ENCODE data around the gene PSMA7.

PSMA7 gene

DNA sequence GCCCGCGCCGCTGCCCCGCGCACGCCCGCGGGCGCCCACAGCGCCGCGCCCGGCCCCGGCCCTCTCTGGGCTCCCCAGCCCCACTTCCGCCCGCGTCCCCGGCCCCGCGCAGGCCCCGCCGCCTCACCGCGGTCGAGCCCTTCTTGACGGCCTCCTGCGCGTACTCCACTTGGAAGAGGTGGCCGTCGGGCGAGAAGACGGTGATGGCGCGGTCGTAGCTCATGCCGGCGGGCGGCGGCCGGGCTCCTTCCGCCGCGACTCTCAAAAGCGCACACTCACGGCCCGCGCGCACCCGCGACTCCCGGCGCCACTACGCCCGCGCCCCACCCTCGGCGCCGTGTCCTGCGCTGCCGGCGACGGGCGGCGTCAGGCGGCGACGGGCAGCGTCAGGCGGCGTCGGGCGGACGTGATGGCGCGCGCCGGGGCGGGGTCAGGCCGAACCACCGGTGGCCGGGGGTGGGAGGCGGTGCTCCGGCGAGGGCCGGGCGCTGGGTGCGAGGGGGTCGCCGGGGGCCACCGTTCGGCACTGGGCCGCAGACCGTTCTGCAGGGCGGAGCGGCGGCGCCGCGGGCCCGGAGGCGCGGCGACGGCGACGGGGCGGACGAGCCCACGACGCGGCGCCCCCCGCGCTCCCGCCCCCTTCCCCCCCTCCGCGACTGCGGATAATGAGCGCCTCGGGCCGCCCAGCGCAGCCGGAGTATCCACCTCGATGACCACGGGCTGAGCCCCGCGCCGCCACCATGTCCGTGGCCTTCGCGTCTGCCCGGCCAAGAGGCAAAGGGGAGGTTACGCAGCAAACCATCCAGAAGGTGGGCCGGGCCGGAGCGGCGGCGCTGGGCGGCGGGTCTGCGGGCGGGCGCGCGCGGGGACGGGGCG is at the start of gene PSMA7, which contains the start of gene SS18L1:
Gene PSMA7, minus strand, starts transcription at position 314 of the 876 bp plus-strand sequence. Its CDS starts 91 bp downstream, at position 223.
Gene SS18L1, plus strand, starts transcription at position 689 of the 876 bp plus-strand sequence. Its CDS starts 52 bp downstream, at position 741.
- Histone ChIP-seq H3K36me3 (ENCODE audit: control insufficient read depth in 2 of 2, insufficient read depth in 2 of 2, low read length in 2 of 2) (peaks cover 16 to 19% of the 10 kb centered on the region in 2 donors), H3K9me3 (ENCODE audit: control insufficient read depth in 2 of 2, low read length in 2 of 2) (no peaks in the 10 kb centered on the region), H3K4me3 (ENCODE audit: low read length in 2 of 2) (peak within 1 kb of the TSS; percentile 74 to 80), H3K9ac (ENCODE audit: low read length in 2 of 2) (peak within 1 kb of the TSS; percentile 63 to 76), H3K27ac (ENCODE audit: low read length) (peak within 1 kb of the TSS; percentile 80), H3K4me1 (ENCODE audit: control insufficient read depth, insufficient read depth, low read length) (peaks cover 43% of the 10 kb centered on the region), H3K27me3 (ENCODE audit: control insufficient read depth in 1 of 2, insufficient read depth in 2 of 2, low read length in 2 of 2) (no peaks in the 10 kb centered on the region)

DNA sequence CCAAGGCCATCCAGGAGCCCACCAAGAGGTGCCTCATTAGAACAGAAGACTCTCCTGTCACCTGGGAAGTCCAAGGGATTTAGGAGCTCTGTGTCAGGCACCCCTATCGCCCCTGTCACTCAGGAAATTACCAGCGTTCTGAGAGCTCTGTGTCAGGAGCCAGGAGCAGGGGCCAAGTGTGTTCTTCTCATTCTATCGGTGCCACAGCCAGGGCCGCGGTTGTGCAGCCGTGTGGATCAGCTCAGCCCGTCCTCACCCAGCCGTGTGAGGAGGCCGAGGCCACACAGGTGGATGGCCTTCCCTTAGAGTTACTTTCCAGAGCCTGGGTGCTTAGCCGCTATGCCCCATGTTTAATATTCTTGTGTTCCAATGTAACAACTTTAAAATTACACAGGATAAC is 49.4 kb upstream of the PSMA7 start:
- H3K4me1 ChIP-seq (ENCODE audit: control insufficient read depth, insufficient read depth, low read length): no peaks in the 10 kb centered on the region
- no peak overlapping the region for H3K9ac ChIP-seq (ENCODE audit: low read length in 2 of 2)
- peaks cover 10 to 16% of the 10 kb centered on the region in 2 donors for H3K36me3 ChIP-seq (ENCODE audit: control insufficient read depth in 2 of 2, insufficient read depth in 2 of 2, low read length in 2 of 2)
- H3K9me3 ChIP-seq (ENCODE audit: control insufficient read depth in 2 of 2, low read length in 2 of 2): no peaks in the 10 kb centered on the region
- no peak overlapping the region for H3K4me3 ChIP-seq (ENCODE audit: low read length in 2 of 2)
- H3K27ac ChIP-seq (ENCODE audit: low read length): no peak overlapping the region
- H3K27me3 ChIP-seq (ENCODE audit: control insufficient read depth in 1 of 2, insufficient read depth in 2 of 2, low read length in 2 of 2): no peaks in the 10 kb centered on the region

DNA sequence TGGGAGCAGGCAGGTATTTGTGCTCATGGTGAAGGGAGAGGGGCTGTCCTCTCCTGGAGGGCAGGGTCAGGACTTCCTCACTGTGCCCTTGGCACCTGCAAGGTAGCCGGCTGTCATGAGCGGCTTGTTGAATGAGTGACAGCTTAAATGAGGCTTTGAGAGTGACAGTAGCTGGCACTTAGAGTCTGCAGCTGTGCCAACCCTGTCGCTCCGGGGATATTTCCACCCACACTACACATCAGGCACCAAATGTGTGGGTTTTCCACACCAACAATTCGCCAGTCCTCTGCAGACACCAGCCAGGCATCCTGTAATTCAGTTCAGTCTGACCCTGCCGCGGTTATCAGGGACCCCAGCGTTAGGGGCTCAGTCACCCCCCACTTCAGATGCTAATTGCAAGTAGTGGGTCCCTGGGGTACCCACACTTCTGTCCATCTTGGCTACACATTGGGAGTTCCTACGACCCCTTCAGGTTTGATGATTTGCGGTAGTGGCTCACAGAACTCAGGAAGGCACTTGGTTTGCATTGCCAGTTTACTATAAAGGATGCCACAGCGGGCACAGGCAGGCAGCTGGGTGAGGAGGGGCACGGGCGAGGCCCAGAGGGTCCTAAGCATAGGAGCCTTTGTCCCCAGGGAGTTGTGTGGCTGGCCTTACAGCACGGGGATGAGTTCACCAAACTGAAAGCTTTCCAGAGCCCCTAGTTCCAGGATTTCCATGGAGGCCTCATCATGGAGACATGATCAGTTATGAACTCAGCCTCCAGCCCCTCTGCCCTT is 48.8 kb upstream of the PSMA7 start:
- H3K9me3 ChIP-seq (ENCODE audit: control insufficient read depth in 2 of 2, low read length in 2 of 2): no peaks in the 10 kb centered on the region
- no peaks in the 10 kb centered on the region for H3K4me1 ChIP-seq (ENCODE audit: control insufficient read depth, insufficient read depth, low read length)
- no peak overlapping the region for H3K27ac ChIP-seq (ENCODE audit: low read length)
- H3K36me3 ChIP-seq (ENCODE audit: control insufficient read depth in 2 of 2, insufficient read depth in 2 of 2, low read length in 2 of 2): peaks cover 7 to 12% of the 10 kb centered on the region in 2 donors
- no peaks in the 10 kb centered on the region for H3K27me3 ChIP-seq (ENCODE audit: control insufficient read depth in 1 of 2, insufficient read depth in 2 of 2, low read length in 2 of 2)
- H3K4me3 ChIP-seq (ENCODE audit: low read length in 2 of 2): no peak overlapping the region
- H3K9ac ChIP-seq (ENCODE audit: low read length in 2 of 2): no peak overlapping the region

DNA sequence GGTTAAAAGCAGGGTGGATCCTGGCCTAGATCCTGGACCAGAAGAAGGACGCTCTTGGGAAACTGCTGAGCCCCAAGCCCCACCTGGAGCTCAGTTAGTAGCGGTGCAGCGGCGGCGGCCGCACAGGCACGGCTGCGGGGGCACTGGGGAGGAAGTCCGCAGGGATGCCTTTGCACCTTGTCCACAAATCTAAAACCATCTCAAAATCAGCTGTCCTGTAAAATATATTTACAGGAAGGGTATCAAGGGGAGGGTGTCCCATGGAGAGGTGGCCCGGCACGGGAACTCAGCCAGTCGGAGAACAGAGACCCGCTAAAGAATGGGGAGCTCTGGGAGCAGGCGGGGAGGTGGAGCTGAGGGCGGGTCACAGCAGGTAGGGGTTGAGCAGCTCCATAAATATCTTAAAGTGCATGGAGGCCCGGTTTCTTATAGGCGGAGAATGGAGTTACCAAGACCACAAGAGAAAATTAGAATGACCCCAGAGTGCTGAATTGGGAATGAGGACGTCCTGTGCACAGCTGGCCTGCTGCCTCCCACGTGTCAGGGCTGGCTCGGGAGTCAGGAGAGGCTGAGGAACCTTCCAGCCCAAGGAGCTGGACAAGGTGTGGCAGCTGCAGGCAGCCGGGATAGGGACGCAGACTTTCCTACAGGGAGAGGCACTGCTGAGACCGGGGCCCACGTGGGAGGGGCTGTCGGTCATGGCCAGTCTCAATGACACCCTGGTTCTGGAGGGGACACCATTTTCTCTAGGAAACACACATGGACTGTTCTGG is 47.6 kb upstream of the PSMA7 start:
- Histone ChIP-seq H3K36me3 (ENCODE audit: control insufficient read depth in 2 of 2, insufficient read depth in 2 of 2, low read length in 2 of 2) (peaks cover 7 to 12% of the 10 kb centered on the region in 2 donors), H3K9me3 (ENCODE audit: control insufficient read depth in 2 of 2, low read length in 2 of 2) (no peaks in the 10 kb centered on the region), H3K4me3 (ENCODE audit: low read length in 2 of 2) (no peak overlapping the region), H3K9ac (ENCODE audit: low read length in 2 of 2) (no peak overlapping the region), H3K27me3 (ENCODE audit: control insufficient read depth in 1 of 2, insufficient read depth in 2 of 2, low read length in 2 of 2) (no peaks in the 10 kb centered on the region), H3K27ac (ENCODE audit: low read length) (no peak overlapping the region), H3K4me1 (ENCODE audit: control insufficient read depth, insufficient read depth, low read length) (no peaks in the 10 kb centered on the region)

DNA sequence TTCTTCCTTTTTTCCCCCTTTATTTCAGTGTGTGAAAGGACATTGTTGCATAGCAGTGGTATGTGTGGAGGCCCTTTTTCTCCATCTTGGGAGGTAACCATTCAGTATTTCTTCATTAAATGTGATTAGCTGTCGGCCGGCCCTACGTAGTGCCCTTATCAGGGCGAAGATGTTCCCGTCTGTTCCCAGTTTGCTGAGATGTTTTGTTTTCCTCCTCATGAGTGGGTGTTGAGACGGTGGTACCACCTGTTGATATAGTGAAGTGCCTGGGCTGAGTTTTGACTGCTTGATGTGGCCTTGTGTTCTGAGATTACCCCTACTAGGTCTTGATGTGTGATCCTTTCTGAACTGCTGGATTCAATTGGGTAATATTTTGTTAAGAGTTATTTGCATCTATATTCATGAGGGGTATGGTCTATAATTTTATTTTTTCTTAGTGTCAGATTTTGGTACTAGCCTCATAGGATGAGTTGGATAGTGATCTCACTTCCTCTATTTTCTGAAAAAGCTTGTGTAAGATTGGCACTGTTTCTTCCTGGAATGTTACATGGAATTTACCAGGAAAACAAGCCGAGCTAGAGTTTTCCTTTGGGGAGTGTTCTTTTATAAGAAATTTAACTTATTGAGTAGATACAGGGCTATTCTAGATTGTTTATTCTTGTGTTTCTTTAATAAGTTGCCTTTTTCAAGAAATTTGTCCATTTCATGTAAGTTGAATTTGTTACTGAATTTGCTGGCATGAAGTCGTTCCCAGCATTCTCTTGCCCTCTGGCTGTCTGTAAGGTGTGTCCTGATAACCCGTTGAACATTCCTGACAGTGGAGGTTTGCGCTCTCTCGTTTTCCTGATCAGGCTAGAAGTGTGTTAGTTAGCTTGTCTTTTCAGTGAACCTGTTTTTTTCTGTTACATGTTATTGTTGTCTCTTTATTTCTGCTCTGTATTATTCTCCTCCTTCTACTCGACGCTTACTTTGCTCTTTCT is 44.0 kb upstream of the PSMA7 start:
- H3K9ac ChIP-seq (ENCODE audit: low read length in 2 of 2): no peak overlapping the region
- peaks cover 13% of the 10 kb centered on the region for H3K4me1 ChIP-seq (ENCODE audit: control insufficient read depth, insufficient read depth, low read length)
- H3K27me3 ChIP-seq (ENCODE audit: control insufficient read depth in 1 of 2, insufficient read depth in 2 of 2, low read length in 2 of 2): no peaks in the 10 kb centered on the region
- H3K9me3 ChIP-seq (ENCODE audit: control insufficient read depth in 2 of 2, low read length in 2 of 2): no peaks in the 10 kb centered on the region
- no peak overlapping the region for H3K4me3 ChIP-seq (ENCODE audit: low read length in 2 of 2)
- no peak overlapping the region for H3K27ac ChIP-seq (ENCODE audit: low read length)
- H3K36me3 ChIP-seq (ENCODE audit: control insufficient read depth in 2 of 2, insufficient read depth in 2 of 2, low read length in 2 of 2): no peaks in the 10 kb centered on the region

DNA sequence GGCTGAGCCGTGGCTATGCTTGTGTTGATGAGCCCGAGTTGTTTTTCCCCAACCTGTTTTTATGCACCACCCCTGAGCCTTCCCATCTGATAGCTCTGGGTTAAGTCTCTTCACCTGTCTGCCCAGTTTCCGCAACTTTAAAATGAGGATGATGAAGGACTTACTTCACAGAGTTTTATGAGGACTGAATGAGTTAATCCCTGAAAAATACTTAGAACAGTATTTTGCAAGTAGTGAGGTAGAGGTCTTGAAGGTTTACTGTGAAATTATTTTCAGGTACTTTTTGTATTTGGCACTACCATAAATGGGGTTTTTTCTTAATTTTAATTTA is 42.9 kb upstream of the PSMA7 start:
- Histone ChIP-seq H3K4me1 (ENCODE audit: control insufficient read depth, insufficient read depth, low read length) (peaks cover 13% of the 10 kb centered on the region), H3K9ac (ENCODE audit: low read length in 2 of 2) (no peak overlapping the region)

DNA sequence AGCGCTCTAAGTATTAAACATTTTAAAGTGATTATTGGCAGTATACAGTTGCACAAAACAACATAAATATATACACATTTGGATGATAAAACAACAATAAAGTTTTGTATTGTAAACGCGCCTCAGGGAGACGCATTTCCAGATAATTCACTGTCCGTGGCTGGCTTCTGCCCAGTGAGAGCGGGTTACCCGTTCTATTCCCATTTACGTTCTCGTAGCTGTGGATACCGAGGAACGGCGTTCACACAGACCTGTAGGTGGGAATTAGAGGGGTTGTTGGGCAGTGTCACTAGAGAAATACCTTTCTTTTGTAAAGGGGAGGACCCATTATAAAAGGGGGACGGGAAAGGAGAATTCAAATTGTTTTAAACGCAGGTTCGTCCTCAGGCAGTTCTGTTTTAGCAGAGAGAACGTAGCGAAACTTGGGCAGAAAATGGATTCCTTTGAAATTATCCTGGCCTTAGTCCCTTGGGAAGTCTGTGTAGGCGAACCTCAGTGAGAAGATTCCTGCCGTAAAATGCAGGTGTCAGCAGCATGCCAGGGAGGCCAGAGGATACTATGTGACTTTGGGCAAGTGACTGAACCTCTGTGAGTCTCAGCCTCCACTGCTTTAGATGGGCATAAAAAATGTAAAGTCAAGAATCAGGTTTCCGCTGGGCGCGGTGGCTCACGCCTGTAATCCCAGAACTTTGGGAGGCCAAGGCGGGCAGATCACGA is 40.4 kb upstream of the PSMA7 start:
- Histone ChIP-seq H3K27ac (ENCODE audit: low read length) (peak overlapping the region; percentile 88), H3K9ac (ENCODE audit: low read length in 2 of 2) (peak overlapping the region; percentile 94 to 99), H3K36me3 (ENCODE audit: control insufficient read depth in 2 of 2, insufficient read depth in 2 of 2, low read length in 2 of 2) (no peaks in the 10 kb centered on the region), H3K27me3 (ENCODE audit: control insufficient read depth in 1 of 2, insufficient read depth in 2 of 2, low read length in 2 of 2) (no peaks in the 10 kb centered on the region), H3K9me3 (ENCODE audit: control insufficient read depth in 2 of 2, low read length in 2 of 2) (no peaks in the 10 kb centered on the region), H3K4me1 (ENCODE audit: control insufficient read depth, insufficient read depth, low read length) (peaks cover 13% of the 10 kb centered on the region), H3K4me3 (ENCODE audit: low read length in 2 of 2) (peak overlapping the region; percentile 96)

More for the DNA sequence above, 42.9 kb upstream of the PSMA7 start:
- Histone ChIP-seq H3K9me3 (ENCODE audit: control insufficient read depth in 2 of 2, low read length in 2 of 2) (no peaks in the 10 kb centered on the region), H3K36me3 (ENCODE audit: control insufficient read depth in 2 of 2, insufficient read depth in 2 of 2, low read length in 2 of 2) (no peaks in the 10 kb centered on the region), H3K27me3 (ENCODE audit: control insufficient read depth in 1 of 2, insufficient read depth in 2 of 2, low read length in 2 of 2) (no peaks in the 10 kb centered on the region), H3K4me3 (ENCODE audit: low read length in 2 of 2) (no peak overlapping the region), H3K27ac (ENCODE audit: low read length) (no peak overlapping the region)

DNA sequence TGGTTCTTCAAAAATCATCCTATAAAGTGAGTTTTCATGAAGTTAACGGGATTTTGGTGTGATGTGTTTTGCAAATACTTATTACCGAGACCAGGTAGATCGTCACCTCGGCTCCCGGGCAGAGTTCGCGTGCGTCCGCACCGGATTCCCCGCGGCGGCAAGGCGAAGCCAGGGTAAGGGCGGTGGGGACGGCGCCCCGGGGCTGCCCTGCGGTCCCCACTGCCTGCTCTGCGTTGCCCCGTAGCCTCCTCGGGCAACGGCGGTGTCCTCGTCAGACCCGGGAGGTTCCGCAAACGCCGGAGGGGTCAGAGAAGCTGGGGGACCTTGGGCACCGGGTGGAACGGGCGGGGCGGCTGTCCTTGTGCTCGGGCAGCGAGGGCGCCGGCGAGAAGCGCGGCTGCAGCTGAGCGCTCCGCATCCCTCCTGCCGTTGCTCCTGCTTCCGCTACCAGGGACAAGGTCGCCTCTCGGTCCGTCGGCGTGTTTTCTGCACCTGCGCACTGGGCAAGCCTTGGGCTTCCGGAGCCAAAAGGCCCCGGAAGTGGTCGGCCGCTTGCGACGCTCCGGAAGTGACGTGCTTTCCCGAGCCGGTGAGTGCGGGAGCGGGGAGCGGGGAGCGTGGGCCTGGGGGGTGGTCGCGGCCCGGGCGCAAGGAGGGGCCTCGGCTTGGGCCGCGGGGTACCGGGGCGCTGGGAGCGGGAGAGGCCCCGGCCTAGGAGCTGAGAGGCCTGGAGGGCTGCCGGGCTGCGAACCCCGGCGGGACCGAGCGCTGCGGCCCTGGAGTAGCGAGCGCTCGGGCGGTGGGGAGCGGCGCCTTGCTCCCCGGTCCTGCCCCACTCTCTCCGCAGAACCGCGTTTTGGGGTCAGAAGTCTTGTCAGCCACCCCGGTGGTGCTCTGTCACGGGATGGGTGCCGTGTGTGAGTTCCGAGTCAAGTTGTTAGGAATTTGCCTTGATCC is 39.6 kb upstream of the PSMA7 start, which contains the start of gene MTG2:
Gene MTG2, plus strand, starts transcription at position 560 of the 957 bp plus-strand sequence. CDS start 10,393 bp downstream, outside the sequence.
- H3K36me3 ChIP-seq (ENCODE audit: control insufficient read depth in 2 of 2, insufficient read depth in 2 of 2, low read length in 2 of 2): no peaks in the 10 kb centered on the region
- H3K9ac ChIP-seq (ENCODE audit: low read length in 2 of 2): peak within 1 kb of the TSS; percentile 94 to 99
- H3K4me1 ChIP-seq (ENCODE audit: control insufficient read depth, insufficient read depth, low read length): peaks cover 13% of the 10 kb centered on the region
- peak within 1 kb of the TSS; percentile 88 for H3K27ac ChIP-seq (ENCODE audit: low read length)
- H3K9me3 ChIP-seq (ENCODE audit: control insufficient read depth in 2 of 2, low read length in 2 of 2): no peaks in the 10 kb centered on the region
- no peaks in the 10 kb centered on the region for H3K27me3 ChIP-seq (ENCODE audit: control insufficient read depth in 1 of 2, insufficient read depth in 2 of 2, low read length in 2 of 2)
- peak within 1 kb of the TSS; percentile 96 for H3K4me3 ChIP-seq (ENCODE audit: low read length in 2 of 2)
